Right ventricle myocardium inferior (tissue), 1 donor: ENCODE results near the gene KIF5C. TPM values are rescaled to one million over a fixed set of nuclear protein-coding genes. Genes with fewer than 3 reads are reported as not detected.
"Not testable (repeated sequence)": the region's sequence is repeated elsewhere in the genome, so short reads cannot be mapped to it uniquely, and the experiment has no call there.

ENCODE experiments used
- ATAC-seq: fragments of 200-7000 bp; cut with Tn5 transposase; one replicate; pipeline ENCODE4 v1.9.1; 2020; ENCODE audit warnings: mild to moderate bottlenecking, moderate library complexity
- DNase-seq: peaks from one replicate; pipeline ENCODE4 v3.0.0; 2021; ENCODE audit errors: missing footprints
- intact Hi-C: fragments of 100-400 bp; cut with DNase I; formaldehyde crosslinking; loops from one replicate; pipeline ENCODE4 v1.11.0; 2022
- long read RNA-seq: library from polyadenylated mRNA; unstranded; transcript quantifications from one replicate; pipeline ENCODE4 v2.0.0, GENCODE V29; 2021
- total RNA-seq: library from RNA; stranded (reverse); fragmentation: NEBNext Ultra II Directional; extraction: Animal tissue kit (Norgen Biotek cat#: 25700); gene quantifications from one replicate; pipeline ENCODE4 v1.2.1, GENCODE V29; 2021
- donor health status: DM: no; HTN: yes; CAD: no; lungs with severe emphysema.

The KIF5C gene
- 0.87 TPM for total RNA-seq
- long read RNA-seq, partial matches to known transcripts: 1 of 1 reads
- long read RNA-seq, other reads (novel, unspliced or antisense): 0 of 1 reads

GRCh38 chr2:148874868-148875341 lies at the start of gene KIF5C:
Gene KIF5C, plus strand, starts transcription at chr2:148875227. Its CDS starts 391 bp downstream, at chr2:148875618.
- intact Hi-C loops: no loop called here
- ATAC-seq: peak; percentile 91
- peak; percentile 88 for DNase-seq

- intact Hi-C loops: no loop called here
- DNase-seq: no peak
- ATAC-seq: no peak
These were observed 48.2 kb upstream of the KIF5C start for GRCh38 chr2:148826791-148827190.

GRCh38 chr2:148828941-148829340 lies 46.1 kb upstream of the KIF5C start:
- no peak for DNase-seq
- intact Hi-C loops: no loop called here
- no peak for ATAC-seq

- DNase-seq (no peak), ATAC-seq (no peak)
- intact Hi-C loops: no loop called here
These were observed 45.4 kb upstream of the KIF5C start for GRCh38 chr2:148829618-148830017.

GRCh38 chr2:148832637-148833036 lies 42.4 kb upstream of the KIF5C start:
- no peak for DNase-seq
- ATAC-seq: no peak
- intact Hi-C loops: no loop called here

GRCh38 chr2:148842050-148842449 lies 33.0 kb upstream of the KIF5C start:
- no peak for DNase-seq
- intact Hi-C loops: no loop called here
- ATAC-seq: no peak

GRCh38 chr2:148848146-148848545 lies 26.9 kb upstream of the KIF5C start:
- intact Hi-C loops: no loop called here
- ATAC-seq (no peak), DNase-seq (no peak)

- ATAC-seq (no peak), DNase-seq (no peak)
- intact Hi-C loops: no loop called here
These were observed 21.6 kb upstream of the KIF5C start for GRCh38 chr2:148853458-148853857.

- ATAC-seq (no peak), DNase-seq (no peak)
- intact Hi-C loops: no loop called here
These were observed 15.0 kb upstream of the KIF5C start for GRCh38 chr2:148860037-148860436.

- ATAC-seq (no peak), DNase-seq (no peak)
- intact Hi-C loops: no loop called here
These were observed 13.7 kb upstream of the KIF5C start for GRCh38 chr2:148861367-148861766.

GRCh38 chr2:148862478-148862877 lies 12.5 kb upstream of the KIF5C start:
- DNase-seq, intact Hi-C loops, ATAC-seq: not testable (repeated sequence)

GRCh38 chr2:148865512-148865911 lies 9.5 kb upstream of the KIF5C start:
- DNase-seq (no peak), ATAC-seq (no peak)
- intact Hi-C loops: no loop called here

- intact Hi-C loops: no loop called here
- ATAC-seq (no peak), DNase-seq (no peak)
These were observed 8.9 kb upstream of the KIF5C start for GRCh38 chr2:148866091-148866490.

- intact Hi-C loops: no loop called here
- ATAC-seq: no peak
- DNase-seq: no peak
These were observed 7.8 kb upstream of the KIF5C start for GRCh38 chr2:148867079-148867769.

- DNase-seq: no peak
- peak; percentile 5 for ATAC-seq
- intact Hi-C loops: no loop called here
These were observed 492 bp downstream of the KIF5C start for GRCh38 chr2:148875387-148876051.

- no peak for ATAC-seq
- DNase-seq: peak; percentile 68
- intact Hi-C loops: no loop called here
These were observed 1.2 kb downstream of the KIF5C start for GRCh38 chr2:148876202-148876594.

- no peak for ATAC-seq
- DNase-seq: no peak
- intact Hi-C loops: no loop called here
These were observed 1.8 kb downstream of the KIF5C start for GRCh38 chr2:148876595-148877402.

- ATAC-seq: no peak
- intact Hi-C loops: no loop called here
- DNase-seq: no peak
These were observed 2.3 kb downstream of the KIF5C start for GRCh38 chr2:148877403-148877740.

- no peak for ATAC-seq
- intact Hi-C loops: no loop called here
These were observed 5.6 kb downstream of the KIF5C start for GRCh38 chr2:148880636-148881035.

GRCh38 chr2:148882051-148882450 lies 7.0 kb downstream of the KIF5C start:
- DNase-seq (no peak), ATAC-seq (no peak)
- intact Hi-C loops: no loop called here

More at GRCh38 chr2:148880636-148881035, 5.6 kb downstream of the KIF5C start:
- no peak for DNase-seq
